Heart left ventricle (tissue), 13 donors: Measurements from ENCODE around the gene ADGRL3.

Experiments
- POLR2A ChIP-seq, 2 donors: fragments of 450-650 bp; IDR thresholded peaks; one replicate each; pipeline ENCODE4 v1.6.1; 2017; ENCODE audit warnings: antibody characterized with exemption in 2 of 2, mild to moderate bottlenecking in 2 of 2, moderate library complexity in 2 of 2
- TF ChIP-seq, protein P1 (sequence below), 12 donors: fragments of 200-600 bp; sonication (generic) in 4 of 12; IDR thresholded peaks; one replicate each; pipeline versions ENCODE4 v1.5.0 to v1.8.0; 2018 to 2022; ENCODE audit warnings: antibody characterized with exemption in 12 of 12, mild to moderate bottlenecking in 5 of 12
- donor health status: ischemic (EF 13 %, LVEDD 7.1; RV severe dilation, severe dysfunction).
- donor health status: DM: no; HTN: yes; CAD: no.
- donor health status: DM: no; HTN: no; CAD: no.
- donor health status: ischemic (EF 25% LVEDD 6.9; RV normal size, moderate dysfunction).
- donor health status: ischemic (EF 25% LVEDD 5.7; RV mildly dilated, moderate dysfunction).
- donor health status: ischemic (EF 35%, LVEDD 5.7; RV mildly dilated, moderate dysfunction).
- donor health status: nonischemic (EF 11% LVEDD 7.7; RV severe dilation, severe dysfunction).
- donor health status: DM: yes; HTN: yes; CAD: no.
- donor health status: PGD.
- donor health status: ischemic (EF 29% LVEDD 5.4; RV normal size, mild dysfunction).
- donor health status: nonischemic (EF 23%, LVEDD 6.1; RV moderate dilation, normal function).

DNA sequence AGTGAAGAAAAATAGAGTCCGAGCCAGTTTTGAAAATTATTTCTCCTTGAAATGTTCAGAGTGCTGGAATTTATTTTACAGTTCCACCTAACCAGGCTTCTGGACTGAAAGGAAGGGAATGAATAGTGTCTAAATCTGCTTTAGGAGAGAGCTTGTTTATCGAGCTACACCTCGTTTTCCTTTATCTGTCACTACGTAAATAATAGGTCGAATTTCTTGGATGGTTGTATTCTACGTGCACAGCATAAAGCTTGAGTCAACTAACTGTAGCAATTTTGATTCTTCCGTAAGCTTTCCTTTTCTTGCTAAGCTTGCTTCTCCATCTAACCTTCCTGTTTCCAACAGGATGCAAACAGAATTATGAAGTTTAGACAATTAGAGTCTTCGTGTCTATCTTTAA is 48.6 kb downstream of the ADGRL3 start:
- TF ChIP-seq, protein P1, sequence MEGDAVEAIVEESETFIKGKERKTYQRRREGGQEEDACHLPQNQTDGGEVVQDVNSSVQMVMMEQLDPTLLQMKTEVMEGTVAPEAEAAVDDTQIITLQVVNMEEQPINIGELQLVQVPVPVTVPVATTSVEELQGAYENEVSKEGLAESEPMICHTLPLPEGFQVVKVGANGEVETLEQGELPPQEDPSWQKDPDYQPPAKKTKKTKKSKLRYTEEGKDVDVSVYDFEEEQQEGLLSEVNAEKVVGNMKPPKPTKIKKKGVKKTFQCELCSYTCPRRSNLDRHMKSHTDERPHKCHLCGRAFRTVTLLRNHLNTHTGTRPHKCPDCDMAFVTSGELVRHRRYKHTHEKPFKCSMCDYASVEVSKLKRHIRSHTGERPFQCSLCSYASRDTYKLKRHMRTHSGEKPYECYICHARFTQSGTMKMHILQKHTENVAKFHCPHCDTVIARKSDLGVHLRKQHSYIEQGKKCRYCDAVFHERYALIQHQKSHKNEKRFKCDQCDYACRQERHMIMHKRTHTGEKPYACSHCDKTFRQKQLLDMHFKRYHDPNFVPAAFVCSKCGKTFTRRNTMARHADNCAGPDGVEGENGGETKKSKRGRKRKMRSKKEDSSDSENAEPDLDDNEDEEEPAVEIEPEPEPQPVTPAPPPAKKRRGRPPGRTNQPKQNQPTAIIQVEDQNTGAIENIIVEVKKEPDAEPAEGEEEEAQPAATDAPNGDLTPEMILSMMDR (IDR thresholded peaks at IDR 0.05) = no peak
- TF ChIP-seq POLR2A (IDR thresholded peaks at IDR 0.05) = no peak
